Iris pigment epithelial cell (primary cell): ENCODE data around the gene KLF1.

ENCODE experiments used
- DNase-seq: peaks from one replicate; pipeline ENCODE4 v3.0.0-alpha.2; 2011; ENCODE audit warnings: low read depth

Gene KLF1

DNA sequence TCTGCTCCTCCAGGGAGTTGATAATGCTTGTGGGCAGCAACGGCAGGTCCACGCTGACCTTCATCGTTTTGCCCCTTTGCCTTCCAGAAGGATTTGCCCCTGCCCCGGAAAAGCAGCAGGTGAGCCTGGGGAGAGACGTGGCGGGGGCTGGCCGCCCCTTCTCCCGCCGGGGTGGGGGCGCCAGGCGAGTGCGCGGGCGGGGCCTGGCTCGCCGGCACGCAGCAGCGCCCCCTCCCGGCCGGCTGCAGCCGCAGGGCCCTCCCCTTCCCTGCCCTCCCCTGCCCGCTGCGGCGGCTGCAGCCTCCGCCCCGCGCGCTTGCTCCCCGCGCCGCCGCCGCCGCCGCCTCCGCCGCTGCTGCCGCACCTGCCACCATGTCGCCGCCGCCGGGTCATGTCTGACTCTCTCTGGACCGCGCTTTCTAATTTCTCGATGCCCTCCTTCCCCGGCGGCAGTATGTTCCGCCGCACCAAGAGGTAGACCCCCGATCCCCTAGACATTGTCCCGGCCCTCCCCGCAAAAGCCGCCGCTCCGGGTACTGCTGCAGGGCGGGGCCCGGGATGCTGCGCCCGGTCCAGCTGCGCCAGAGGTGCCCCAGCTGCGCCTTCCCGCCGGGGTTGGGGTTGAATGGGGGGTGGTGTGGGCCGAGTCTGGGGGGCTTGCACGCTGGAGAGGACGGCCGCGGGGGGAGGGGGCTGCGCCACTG lies 48.7 kb downstream of the KLF1 start, which contains the start of gene MAST1:
Gene MAST1, plus strand, starts transcription at position 334 of the 704 bp plus-strand sequence. Its CDS starts 58 bp downstream, at position 392.
- no peak for DNase-seq

DNA sequence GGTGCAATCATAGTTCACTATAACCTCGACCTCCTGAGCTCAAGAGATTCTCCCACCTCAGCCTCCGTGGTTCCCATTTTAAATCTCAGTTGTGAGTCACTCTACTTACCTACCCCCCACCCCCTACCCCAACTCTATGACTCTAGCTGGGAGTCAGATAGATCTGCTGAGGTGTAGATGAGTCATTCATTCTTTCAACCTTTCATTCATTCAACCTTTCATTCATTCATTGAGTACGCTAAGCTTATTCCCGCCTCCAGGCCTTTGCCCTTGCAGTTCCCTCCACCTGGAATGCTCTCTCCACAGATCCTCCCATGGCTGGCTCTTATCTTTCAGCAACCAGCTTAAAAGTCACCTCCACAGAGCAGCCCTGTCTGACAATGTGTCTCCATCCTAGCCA lies 49.8 kb downstream of the KLF1 start:
- no peak for DNase-seq

DNA sequence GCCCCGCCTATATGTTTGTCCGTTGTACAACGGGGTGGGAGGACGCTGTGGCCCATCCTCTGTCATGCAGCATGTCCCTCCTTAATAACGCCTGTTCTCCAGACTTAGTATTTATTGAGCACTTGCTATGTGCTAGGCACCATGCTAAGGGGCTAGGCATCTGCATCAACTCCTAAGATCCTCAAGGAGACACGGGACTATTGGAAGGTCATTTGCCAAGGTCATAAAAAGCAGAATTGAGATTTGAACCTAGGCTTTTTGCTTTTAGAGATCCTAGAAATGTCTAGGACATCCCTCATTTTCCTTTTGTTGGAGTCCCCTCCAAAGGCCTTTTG lies 50.5 kb downstream of the KLF1 start:
- DNase-seq = no peak

DNA sequence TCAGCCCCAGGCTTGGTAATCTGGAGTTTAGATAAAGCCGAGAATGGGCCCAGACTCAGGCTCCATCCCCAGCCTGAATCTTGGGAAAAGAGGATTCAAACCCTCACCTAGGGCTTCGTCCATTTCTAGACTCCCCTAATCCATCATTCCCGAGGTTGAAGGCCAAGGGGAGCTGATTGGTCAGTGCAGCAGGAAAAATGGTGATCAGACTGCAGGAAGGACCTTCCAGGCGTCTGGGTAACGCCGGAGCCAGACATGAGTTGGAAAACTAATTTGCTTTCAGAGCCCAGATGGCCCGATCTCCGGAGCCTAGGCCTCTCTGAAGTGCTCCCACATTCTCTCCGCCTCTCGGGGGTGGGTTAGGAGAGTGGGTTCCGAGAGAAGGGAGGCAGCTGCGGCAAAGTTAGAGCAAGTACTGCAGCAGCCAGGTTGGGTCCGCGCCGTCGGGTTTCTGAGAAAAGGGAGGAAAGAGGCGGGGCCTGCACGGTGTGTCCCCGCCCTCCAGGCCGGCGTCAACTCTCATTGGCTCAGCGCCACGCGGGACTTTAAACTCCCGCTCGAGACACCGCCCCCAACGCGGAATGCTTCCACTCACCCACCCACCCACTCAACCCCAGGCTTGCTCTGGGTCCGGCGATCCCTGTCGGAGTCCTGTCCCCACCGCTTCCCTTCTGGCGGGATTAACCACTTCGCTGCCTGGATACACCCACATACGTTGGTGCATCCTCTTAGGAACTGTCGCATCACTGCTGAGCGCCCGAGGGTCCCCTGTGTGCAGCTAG lies 51.8 kb downstream of the KLF1 start:
- DNase-seq = no peak

DNA sequence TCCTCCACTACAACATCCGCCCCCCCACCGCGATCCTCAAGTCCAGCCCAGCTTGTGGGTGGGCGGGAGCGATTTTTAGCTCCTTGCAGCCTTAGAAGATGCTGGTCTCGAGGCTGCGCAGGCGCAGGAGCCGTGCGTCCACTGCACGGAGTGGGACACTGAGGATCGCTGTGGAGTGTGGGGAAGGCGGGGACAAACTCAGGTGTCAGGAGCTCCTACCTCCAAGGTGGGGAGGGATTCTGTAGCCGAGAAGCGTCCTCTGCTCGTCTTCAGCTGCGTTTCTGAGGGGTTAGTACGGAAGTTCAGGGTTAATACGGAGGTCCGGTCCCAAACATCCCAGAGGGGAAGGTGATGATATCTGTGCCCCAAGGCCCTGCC lies 52.4 kb downstream of the KLF1 start, which contains the start of gene RTBDN:
Gene RTBDN, minus strand, starts transcription at position 14 of the 378 bp plus-strand sequence. CDS start 4,600 bp downstream, outside the sequence.
- no peak for DNase-seq
